ENCODE measurements around the gene COL19A1.

DNA sequence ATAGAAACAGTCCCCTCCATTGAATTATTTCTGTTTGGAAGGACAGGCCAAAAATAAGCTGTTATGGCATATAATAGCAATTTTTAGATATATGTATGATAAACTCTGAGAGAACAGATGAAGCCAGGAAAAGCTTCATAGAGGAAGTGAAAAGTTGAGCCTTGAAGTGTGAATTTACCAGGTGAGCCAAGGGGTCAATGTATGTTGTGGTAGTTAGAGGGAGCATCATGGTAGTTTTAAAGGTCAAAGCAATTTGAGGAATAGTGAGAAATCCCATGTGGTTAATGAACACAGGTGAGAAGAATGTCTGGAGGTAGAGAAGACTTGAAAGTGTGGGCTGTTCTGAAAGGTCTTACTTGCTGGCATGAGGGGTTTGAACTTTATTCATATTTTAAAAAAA lies 47.0 kb downstream of the COL19A1 start:
- TF ChIP-seq, protein P1, sequence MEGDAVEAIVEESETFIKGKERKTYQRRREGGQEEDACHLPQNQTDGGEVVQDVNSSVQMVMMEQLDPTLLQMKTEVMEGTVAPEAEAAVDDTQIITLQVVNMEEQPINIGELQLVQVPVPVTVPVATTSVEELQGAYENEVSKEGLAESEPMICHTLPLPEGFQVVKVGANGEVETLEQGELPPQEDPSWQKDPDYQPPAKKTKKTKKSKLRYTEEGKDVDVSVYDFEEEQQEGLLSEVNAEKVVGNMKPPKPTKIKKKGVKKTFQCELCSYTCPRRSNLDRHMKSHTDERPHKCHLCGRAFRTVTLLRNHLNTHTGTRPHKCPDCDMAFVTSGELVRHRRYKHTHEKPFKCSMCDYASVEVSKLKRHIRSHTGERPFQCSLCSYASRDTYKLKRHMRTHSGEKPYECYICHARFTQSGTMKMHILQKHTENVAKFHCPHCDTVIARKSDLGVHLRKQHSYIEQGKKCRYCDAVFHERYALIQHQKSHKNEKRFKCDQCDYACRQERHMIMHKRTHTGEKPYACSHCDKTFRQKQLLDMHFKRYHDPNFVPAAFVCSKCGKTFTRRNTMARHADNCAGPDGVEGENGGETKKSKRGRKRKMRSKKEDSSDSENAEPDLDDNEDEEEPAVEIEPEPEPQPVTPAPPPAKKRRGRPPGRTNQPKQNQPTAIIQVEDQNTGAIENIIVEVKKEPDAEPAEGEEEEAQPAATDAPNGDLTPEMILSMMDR (IDR thresholded peaks at IDR 0.05): no peak
- no peak for TF ChIP-seq EP300 (IDR thresholded peaks at IDR 0.05)

All from ovary (tissue), 3 donors.